ENCODE measurements around the gene TDRD10.
"Not testable (repeated sequence)": the region's sequence is repeated elsewhere in the genome, so short reads cannot be mapped to it uniquely, and the experiment has no call there.

The TDRD10 gene

DNA sequence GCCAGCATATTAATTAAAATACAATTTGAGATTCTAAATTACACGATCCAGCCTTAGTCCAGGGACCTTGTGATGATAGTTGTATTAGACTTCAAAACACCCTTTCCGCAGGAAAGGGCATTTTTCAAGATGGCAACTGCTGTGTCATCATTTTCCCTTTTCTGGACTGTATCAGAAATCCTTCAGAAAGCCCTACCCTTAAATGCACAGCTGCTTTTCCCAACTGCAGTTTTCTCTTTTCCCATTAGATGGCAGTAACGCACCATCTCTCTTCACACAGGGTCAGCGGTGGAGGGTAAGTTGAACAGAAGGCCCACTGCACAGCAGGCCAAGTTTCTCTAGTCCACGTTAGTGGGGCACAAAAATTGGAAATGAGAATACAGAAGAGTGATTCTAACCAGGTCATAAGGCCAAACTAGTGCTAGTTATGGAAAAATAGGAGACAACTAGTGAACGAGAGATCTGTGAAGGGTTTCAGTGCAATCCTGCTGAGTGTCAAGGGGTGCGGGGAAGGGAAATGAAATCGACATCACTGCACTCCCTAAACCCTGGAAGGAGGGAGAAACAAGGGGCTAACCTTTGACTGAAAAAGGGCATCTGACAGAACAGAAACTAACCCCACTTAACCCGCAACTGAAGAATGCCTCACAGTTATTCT lies 22.1 kb upstream of the TDRD10 start:
- in situ Hi-C loops (cut with HindIII; ENCODE audit: low sequenced_read_pairs): no loop called here

DNA sequence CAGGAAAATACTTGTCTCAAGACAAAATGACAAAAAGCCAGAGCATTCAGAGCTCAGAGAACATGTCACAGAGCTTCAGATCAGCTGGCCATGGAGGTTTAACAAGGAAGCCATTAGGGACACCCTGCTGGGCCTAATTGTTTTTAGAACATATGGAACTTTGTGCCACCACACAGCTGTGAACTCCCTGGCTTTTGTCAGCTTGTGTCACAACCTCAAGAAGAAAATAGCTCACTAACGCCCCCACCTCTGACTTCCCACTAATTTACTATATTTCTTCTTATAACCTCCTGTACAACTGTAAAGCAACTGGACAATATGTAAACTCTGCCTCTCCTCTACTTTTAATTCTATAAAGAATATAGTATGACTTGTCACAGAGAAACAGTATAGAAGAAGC lies 21.0 kb upstream of the TDRD10 start:
- in situ Hi-C loops (cut with HindIII; ENCODE audit: low sequenced_read_pairs): no loop called here

DNA sequence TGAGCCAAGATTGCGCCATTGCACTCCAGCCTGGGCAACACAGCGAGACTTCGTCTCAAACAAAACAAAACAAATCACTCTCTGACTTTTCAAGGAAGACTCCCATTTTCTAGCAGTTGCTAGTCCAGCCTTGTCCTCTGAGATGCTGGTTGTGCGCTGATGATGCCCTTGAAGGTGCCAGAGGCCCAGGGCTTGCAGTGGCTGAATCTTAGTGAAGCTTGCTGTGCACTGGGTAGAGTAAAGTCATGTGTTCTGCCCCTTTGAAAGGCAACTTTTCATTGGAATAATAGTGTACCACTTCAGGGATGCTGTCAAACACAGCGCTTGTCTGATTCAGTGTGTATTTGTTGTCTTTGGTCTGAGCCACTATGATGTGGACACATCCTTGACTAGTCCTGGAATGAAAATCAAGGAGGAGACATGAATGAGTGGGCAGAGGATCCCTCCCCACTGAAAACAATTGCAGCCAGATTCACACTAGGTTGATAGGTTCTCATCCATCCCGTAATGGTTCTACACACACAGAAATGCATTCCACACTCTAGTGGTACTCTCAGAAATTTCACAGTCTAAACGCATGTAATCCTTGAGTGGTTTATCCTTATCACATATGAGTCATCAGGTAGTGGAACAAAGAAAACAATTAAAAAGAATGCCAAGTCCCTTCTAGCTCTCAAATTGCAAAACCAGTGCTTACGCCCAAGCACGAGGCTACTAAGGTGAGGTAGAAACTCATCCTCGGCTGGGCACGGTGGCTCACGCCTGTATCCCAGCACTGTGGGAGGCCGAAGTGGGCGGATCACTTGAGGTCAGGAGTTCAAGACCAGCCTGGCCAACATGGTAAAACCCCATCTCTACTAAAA lies 17.8 kb upstream of the TDRD10 start:
- in situ Hi-C loops (cut with HindIII; ENCODE audit: low sequenced_read_pairs): no loop called here

- in situ Hi-C loops (cut with HindIII; ENCODE audit: low sequenced_read_pairs): no loop called here
These were observed 16.9 kb upstream of the TDRD10 start for GRCh38 chr1:154485106-154485505.

GRCh38 chr1:154485910-154486496 lies 16.0 kb upstream of the TDRD10 start:
- in situ Hi-C loops (cut with HindIII; ENCODE audit: low sequenced_read_pairs): no loop called here

DNA sequence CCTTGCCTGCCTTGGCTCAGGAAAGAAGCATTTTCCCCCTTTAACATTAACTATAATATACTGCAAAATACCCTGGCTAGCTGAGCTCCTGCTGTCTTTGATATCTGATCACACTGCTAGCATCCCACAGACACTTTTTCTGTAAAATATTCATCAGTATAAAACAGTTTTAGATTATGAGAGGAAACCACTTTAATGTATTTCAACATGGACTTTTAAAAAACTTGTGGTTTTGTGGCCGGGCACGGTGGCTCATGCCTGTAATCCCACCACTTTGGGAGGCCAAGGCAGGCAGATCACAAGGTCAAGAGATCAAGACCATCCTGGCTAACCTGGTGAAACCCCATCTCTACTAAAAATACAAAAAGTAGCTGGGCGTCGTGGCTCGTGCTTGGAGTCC lies 15.3 kb upstream of the TDRD10 start:
- in situ Hi-C loops (cut with HindIII; ENCODE audit: low sequenced_read_pairs): not testable (repeated sequence)

- in situ Hi-C loops (cut with HindIII; ENCODE audit: low sequenced_read_pairs): no loop called here
These were observed 13.1 kb upstream of the TDRD10 start for GRCh38 chr1:154488922-154489321.

GRCh38 chr1:154489695-154490274 lies 12.2 kb upstream of the TDRD10 start:
- in situ Hi-C loops (cut with HindIII; ENCODE audit: low sequenced_read_pairs): no loop called here

DNA sequence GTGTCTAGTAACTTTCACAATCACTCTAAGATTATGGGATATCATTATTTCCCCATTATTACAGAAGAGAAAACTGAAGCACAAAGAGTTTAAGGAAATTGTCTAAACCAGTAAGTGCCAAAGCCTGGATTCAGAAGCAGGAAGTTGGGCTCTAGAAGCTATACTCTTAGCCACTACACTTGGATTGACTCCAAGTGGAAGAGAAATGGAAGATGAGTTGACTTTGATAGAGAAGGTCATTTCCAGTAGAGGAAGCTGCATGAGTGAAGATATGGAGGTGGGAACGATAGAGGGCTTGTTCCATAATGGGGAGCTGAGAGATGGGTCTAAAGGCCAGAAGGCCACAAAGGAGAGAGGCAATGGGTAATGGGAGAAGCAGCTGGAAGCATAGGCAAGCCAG lies 11.7 kb upstream of the TDRD10 start:
- in situ Hi-C loops (cut with HindIII; ENCODE audit: low sequenced_read_pairs): no loop called here

- in situ Hi-C loops (cut with HindIII; ENCODE audit: low sequenced_read_pairs): no loop called here
These were observed 9.9 kb upstream of the TDRD10 start for GRCh38 chr1:154492115-154492514.

- in situ Hi-C loops (cut with HindIII; ENCODE audit: low sequenced_read_pairs): no loop called here
These were observed 8.7 kb upstream of the TDRD10 start for GRCh38 chr1:154493276-154493675.

GRCh38 chr1:154495496-154496273 lies 6.3 kb upstream of the TDRD10 start:
- in situ Hi-C loops (cut with HindIII; ENCODE audit: low sequenced_read_pairs): no loop called here

DNA sequence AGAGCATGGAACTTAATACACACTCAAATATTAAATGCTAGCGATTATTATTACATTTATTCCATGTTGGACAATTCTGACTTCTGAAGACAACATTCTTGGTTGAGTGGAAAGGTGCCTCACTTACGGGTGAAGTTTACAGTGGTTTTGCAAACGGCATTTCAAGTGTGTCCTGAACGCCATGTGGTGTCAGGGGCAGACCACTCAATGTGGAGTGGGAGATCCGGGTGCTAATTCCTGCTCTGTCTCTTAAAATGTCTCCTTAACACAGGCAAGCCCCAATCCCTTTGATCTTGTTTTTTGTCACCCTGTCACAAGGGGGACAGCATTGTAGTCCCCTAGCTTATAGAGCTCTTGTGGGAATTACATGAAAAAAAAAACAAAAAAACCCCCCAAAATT lies 5.6 kb upstream of the TDRD10 start:
- in situ Hi-C loops (cut with HindIII; ENCODE audit: low sequenced_read_pairs): no loop called here

GRCh38 chr1:154497026-154497806 lies 4.8 kb upstream of the TDRD10 start:
- in situ Hi-C loops (cut with HindIII; ENCODE audit: low sequenced_read_pairs): no loop called here

DNA sequence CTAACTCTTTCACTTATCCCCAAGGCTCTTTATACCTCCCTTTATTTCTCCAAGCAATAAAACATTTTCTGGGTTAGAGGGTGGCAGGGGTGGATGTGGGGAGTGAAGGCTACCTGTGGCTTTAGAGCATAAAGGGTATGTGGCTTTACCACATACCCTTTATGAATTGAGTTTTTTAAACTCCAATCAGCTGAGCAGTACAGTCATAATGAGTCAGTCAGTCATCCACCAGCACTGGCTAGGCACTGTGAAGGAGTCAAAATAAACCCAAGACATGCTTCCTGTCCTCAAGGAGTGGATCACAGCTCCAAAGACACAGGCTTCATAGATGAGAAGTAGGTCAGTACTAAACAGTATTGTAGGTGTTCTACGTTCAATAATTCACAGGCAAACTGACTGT lies 2.6 kb upstream of the TDRD10 start:
- in situ Hi-C loops (cut with HindIII; ENCODE audit: low sequenced_read_pairs): no loop called here

GRCh38 chr1:154500533-154500932 lies 1.5 kb upstream of the TDRD10 start:
- in situ Hi-C loops (cut with HindIII; ENCODE audit: low sequenced_read_pairs): no loop called here

DNA sequence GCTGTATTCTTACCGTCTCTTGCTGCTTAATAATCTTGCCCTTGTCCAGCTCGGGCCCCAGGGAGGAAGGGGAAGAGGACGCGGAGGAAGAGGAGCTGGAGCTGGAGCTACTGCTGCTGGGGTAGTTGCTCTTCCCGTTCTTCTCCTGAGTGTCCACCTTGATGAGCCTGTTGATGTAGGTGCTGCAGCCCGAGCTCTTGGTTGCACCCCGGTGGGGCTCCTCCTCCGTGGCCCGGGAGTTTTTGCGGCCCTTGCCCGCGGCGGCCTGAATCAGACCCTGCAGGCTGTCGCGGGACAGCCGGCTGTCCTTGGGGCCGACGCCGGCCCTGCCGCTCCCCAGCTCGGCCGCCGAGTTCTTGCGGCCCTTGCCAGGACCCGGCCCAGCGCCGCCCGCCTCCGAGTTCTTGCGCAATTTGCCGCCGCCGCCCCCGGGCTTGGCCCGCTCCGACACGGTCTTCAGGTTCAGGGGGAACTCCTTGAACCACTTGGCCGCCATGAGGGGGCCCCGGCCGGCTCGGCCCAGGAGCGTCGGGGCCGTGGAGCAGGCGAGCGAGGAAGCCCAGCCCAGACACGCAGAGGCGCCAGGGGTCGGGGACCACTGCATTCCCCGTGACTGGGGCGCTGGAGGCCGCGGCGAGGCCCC lies 475 bp upstream of the TDRD10 start:
- in situ Hi-C loops (cut with HindIII; ENCODE audit: low sequenced_read_pairs): no loop called here

DNA sequence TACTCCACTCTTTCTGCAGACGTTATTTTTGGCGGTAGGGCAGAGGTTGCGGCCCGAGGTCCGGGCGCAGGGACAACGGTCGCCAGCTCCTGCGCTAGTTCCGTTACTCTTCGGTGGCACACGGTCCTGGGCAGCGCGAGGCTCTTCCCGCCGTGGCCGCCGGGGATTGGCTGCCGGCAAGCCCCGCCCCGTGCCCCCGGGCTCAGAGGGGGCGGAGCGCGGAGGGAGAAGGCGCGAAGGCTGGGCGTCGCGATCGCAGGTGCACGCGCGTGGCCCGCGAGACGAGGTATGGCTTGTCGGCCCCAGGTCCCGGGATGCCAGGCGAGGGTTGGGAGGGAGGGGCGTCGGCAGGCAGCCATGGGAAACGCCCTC lies 711 bp downstream of the TDRD10 start:
- in situ Hi-C loops (cut with HindIII; ENCODE audit: low sequenced_read_pairs): no loop called here

- in situ Hi-C loops (cut with HindIII; ENCODE audit: low sequenced_read_pairs): no loop called here
These were observed 1.9 kb downstream of the TDRD10 start for GRCh38 chr1:154503898-154504297.

- in situ Hi-C loops (cut with HindIII; ENCODE audit: low sequenced_read_pairs): no loop called here
These were observed 10.7 kb downstream of the TDRD10 start for GRCh38 chr1:154512760-154513159.

Measured in DLD1 (cell line).